AG08396 (cell line): ENCODE data around the gene BAIAP3.

ENCODE experiments used
- DNase-seq: peaks from one replicate; pipeline ENCODE4 v3.0.0; 2012; ENCODE audit warnings: low spot score, mixed read lengths

Gene BAIAP3

GRCh38 chr16:1346422-1347285 lies 13.2 kb downstream of the BAIAP3 start:
- DNase-seq: no peak

GRCh38 chr16:1347286-1347855 lies 13.9 kb downstream of the BAIAP3 start:
- no peak for DNase-seq

- DNase-seq: no peak
Measured at GRCh38 chr16:1347962-1348361, 14.5 kb downstream of the BAIAP3 start.

- DNase-seq: no peak
Measured at GRCh38 chr16:1348441-1348840, 15.0 kb downstream of the BAIAP3 start.

GRCh38 chr16:1348926-1349325 lies 15.5 kb downstream of the BAIAP3 start:
- DNase-seq: no peak

- no peak for DNase-seq
Measured at GRCh38 chr16:1349351-1349750, 15.9 kb downstream of the BAIAP3 start.

GRCh38 chr16:1349951-1350350 lies 16.5 kb downstream of the BAIAP3 start:
- no peak for DNase-seq

- no peak for DNase-seq
Measured at GRCh38 chr16:1350691-1351090, 17.2 kb downstream of the BAIAP3 start.

GRCh38 chr16:1351215-1351581 lies 17.8 kb downstream of the BAIAP3 start:
- no peak for DNase-seq

GRCh38 chr16:1351582-1352362 lies 18.3 kb downstream of the BAIAP3 start, which contains the start of the genes GNPTG and TSR3:
Gene GNPTG, plus strand, starts transcription at chr16:1351931. Its CDS starts 35 bp downstream, at chr16:1351966.
Gene TSR3, minus strand, starts transcription at chr16:1351878. Its CDS starts 74 bp downstream, at chr16:1351804.
- DNase-seq: peak; percentile 94

- DNase-seq: no peak
Measured at GRCh38 chr16:1354815-1355540, 21.5 kb downstream of the BAIAP3 start.

- no peak for DNase-seq
Measured at GRCh38 chr16:1355591-1355990, 22.1 kb downstream of the BAIAP3 start.

- DNase-seq: no peak
Measured at GRCh38 chr16:1356061-1356900, 22.8 kb downstream of the BAIAP3 start.

GRCh38 chr16:1357906-1358566 lies 24.6 kb downstream of the BAIAP3 start:
- no peak for DNase-seq

- no peak for DNase-seq
Measured at GRCh38 chr16:1361685-1362360, 28.4 kb downstream of the BAIAP3 start.

GRCh38 chr16:1362807-1363206 lies 29.4 kb downstream of the BAIAP3 start:
- no peak for DNase-seq

GRCh38 chr16:1363501-1364041 lies 30.1 kb downstream of the BAIAP3 start:
- DNase-seq: peak; percentile 85

- DNase-seq: no peak
Measured at GRCh38 chr16:1364510-1364909, 31.1 kb downstream of the BAIAP3 start.

GRCh38 chr16:1366060-1366711 lies 32.7 kb downstream of the BAIAP3 start:
- DNase-seq: no peak
